Body of pancreas (tissue), 4 donors: Measurements from ENCODE around the gene INVS. TPM values are rescaled to one million over a fixed set of nuclear protein-coding genes. Genes with fewer than 3 reads are reported as not detected.

Source experiments
- ATAC-seq: fragments of 150-250 bp; one replicate; pipeline ENCODE4 v1.9.1; 2016
- DNase-seq, 4 donors: peaks; one replicate each; pipeline ENCODE4 v3.0.0-alpha.2; 2019
- H3K27ac ChIP-seq, 4 donors: fragments of 200-600 bp; sonication (generic); 1 replicate in 3 of 4; 2 replicates in 1 of 4; pipeline versions ENCODE4 v1.5.1 to v1.6.1; 2016 to 2019; ENCODE audit warnings: mild to moderate bottlenecking in 1 of 4, mixed read lengths in 1 of 4, moderate library complexity in 1 of 4
- H3K27me3 ChIP-seq, 2 donors: fragments of 200-600 bp; sonication (generic); one replicate each; pipeline ENCODE4 v1.6.0; 2016; ENCODE audit warnings: mild to moderate bottlenecking in 1 of 2
- H3K36me3 ChIP-seq, 2 donors: fragments of 200-600 bp; sonication (generic); replicated peaks in 1 of 2; 2 replicates each; pipeline ENCODE4 v1.5.1; 2016; ENCODE audit warnings: low read depth in 2 of 2; ENCODE audit not compliant: insufficient read depth in 1 of 2
- H3K4me1 ChIP-seq: fragments of 200-600 bp; sonication (generic); one replicate; pipeline ENCODE4 v1.6.0; 2016
- H3K4me3 ChIP-seq, 2 donors: fragments of 200-600 bp; sonication (generic); 1 replicate in 1 of 2; 2 replicates in 1 of 2; pipeline ENCODE4 v1.5.1; 2016 to 2019
- H3K9me3 ChIP-seq, 3 donors: fragments of 200-600 bp; sonication (generic); 1 replicate in 2 of 3; 2 replicates in 1 of 3; pipeline ENCODE4 v1.5.1; 2016
- POLR2A ChIP-seq, 3 donors: fragments of 450-650 bp; IDR thresholded peaks; one replicate each; pipeline ENCODE4 v1.6.1; 2016; ENCODE audit warnings: antibody characterized with exemption in 3 of 3, mild to moderate bottlenecking in 2 of 3
- WGBS, 2 donors: methylation state at CpG; one replicate each; pipeline ENCODE4 v1.1.5; 2017; 5-methylcytosine and 5-hydroxymethylcytosine counted together
- intact Hi-C: fragments of 100-400 bp; cut with DNase I; formaldehyde crosslinking; loops from one replicate; pipeline ENCODE4 v1.15.1; 2023
- total RNA-seq, 2 donors: library from RNA; depleted of rRNA; stranded (reverse); fragments of >200 nt; gene quantifications; one replicate each; pipeline ENCODE4 v1.1.0, GENCODE V29; 2016
- TF ChIP-seq, protein P1 (sequence below), 7 experiments: fragments of 450-650 bp in 4 of 7; fragments of 200-600 bp in 3 of 7; sonication (generic) in 3 of 7; IDR thresholded peaks; one replicate each; pipeline ENCODE4 v1.5.1; 2016 to 2019; ENCODE audit warnings: antibody characterized with exemption in 7 of 7

INVS gene
- total RNA-seq, 2 donors from 2014 or later: 28.3 to 29.8 TPM

DNA sequence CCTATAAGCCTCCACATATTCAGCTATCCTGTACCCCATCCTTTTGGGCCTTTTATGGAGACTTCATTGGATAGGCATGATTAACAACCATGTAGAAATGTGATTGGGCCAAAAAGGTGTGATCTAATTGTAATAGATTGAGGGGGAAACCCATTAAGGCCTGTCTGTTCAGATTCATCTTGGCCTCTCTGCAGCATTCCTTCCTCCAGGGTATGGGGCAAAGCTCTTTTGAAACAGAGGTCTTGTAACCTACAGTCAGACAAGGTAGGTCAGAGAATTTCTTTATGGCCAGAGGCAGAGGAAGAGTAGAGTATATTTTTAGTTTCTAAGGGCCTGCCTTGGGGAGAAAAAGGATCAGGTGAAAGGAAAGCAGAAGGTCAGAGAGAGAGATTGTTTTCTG lies 98.5 kb downstream of the INVS start:
- TF ChIP-seq, protein P1, sequence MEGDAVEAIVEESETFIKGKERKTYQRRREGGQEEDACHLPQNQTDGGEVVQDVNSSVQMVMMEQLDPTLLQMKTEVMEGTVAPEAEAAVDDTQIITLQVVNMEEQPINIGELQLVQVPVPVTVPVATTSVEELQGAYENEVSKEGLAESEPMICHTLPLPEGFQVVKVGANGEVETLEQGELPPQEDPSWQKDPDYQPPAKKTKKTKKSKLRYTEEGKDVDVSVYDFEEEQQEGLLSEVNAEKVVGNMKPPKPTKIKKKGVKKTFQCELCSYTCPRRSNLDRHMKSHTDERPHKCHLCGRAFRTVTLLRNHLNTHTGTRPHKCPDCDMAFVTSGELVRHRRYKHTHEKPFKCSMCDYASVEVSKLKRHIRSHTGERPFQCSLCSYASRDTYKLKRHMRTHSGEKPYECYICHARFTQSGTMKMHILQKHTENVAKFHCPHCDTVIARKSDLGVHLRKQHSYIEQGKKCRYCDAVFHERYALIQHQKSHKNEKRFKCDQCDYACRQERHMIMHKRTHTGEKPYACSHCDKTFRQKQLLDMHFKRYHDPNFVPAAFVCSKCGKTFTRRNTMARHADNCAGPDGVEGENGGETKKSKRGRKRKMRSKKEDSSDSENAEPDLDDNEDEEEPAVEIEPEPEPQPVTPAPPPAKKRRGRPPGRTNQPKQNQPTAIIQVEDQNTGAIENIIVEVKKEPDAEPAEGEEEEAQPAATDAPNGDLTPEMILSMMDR (IDR thresholded peaks at IDR 0.05): no peak
- TF ChIP-seq POLR2A (IDR thresholded peaks at IDR 0.05): no peak
- no peak for DNase-seq
- Histone ChIP-seq H3K27me3 (no peaks in the 10 kb centered on the region), H3K27ac (no peak overlapping the region), H3K4me1 (peaks cover 6% of the 10 kb centered on the region), H3K4me3 (no peak overlapping the region), H3K36me3 (no peaks in the 10 kb centered on the region), H3K9me3 (no peaks in the 10 kb centered on the region)
- intact Hi-C loops: no loop called here
- ATAC-seq: no peak

DNA sequence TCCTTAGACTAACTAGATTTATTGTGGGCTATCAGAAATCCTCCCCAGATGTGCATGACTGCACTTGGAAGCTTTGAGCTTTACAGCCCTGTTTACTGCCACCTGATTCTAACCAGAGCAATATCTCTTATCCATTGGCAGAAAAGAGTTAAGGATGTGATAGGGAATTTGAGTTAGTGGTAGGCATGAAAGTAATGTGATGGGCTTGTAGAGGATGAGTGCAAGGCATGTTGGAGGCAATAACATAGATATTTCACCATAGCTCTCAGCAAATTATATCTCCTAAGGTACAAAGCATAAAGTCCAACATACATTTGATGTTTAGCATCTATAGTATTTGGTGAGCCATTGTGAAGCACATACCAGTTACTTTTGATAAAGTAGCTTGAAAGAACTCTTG lies 103.8 kb downstream of the INVS start:
- H3K4me1 ChIP-seq: no peaks in the 10 kb centered on the region
- no peak overlapping the region for H3K4me3 ChIP-seq
- TF ChIP-seq POLR2A (IDR thresholded peaks at IDR 0.05): no peak
- TF ChIP-seq, protein P1 (IDR thresholded peaks at IDR 0.05): no peak
- H3K36me3 ChIP-seq: no peaks in the 10 kb centered on the region
- intact Hi-C loops: no loop called here
- ATAC-seq: no peak
- no peaks in the 10 kb centered on the region for H3K9me3 ChIP-seq
- H3K27me3 ChIP-seq: no peaks in the 10 kb centered on the region
- DNase-seq: no peak
- no peak overlapping the region for H3K27ac ChIP-seq

DNA sequence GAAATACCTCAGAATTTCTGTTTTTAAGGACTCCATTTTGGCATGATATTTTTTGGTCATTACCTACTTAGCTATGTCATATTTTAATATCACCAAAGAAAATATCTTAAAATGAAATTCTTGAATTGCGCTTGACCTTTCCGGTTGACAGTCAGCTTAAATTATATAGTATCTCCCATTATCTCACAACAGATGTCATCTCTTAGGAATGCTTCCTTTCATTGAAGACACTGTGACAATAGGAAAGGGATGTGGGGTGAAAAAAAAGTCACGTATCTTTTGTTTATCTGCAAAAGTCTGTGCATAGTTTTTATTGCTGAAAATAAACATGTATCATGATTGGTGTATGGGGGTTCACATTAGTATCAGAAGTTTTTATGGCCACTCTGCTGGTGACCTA lies 105.8 kb downstream of the INVS start:
- H3K9me3 ChIP-seq: no peaks in the 10 kb centered on the region
- H3K36me3 ChIP-seq: no peaks in the 10 kb centered on the region
- H3K27ac ChIP-seq: no peak overlapping the region
- no peak for ATAC-seq
- intact Hi-C loops: no loop called here
- H3K4me1 ChIP-seq: no peaks in the 10 kb centered on the region
- TF ChIP-seq, protein P1 (IDR thresholded peaks at IDR 0.05): no peak
- no peak for TF ChIP-seq POLR2A (IDR thresholded peaks at IDR 0.05)
- H3K4me3 ChIP-seq: no peak overlapping the region
- WGBS, 2 donors: 82 to 90% methylated on average over 3 of the region's 3 CpGs
- no peak for DNase-seq
- H3K27me3 ChIP-seq: no peaks in the 10 kb centered on the region

DNA sequence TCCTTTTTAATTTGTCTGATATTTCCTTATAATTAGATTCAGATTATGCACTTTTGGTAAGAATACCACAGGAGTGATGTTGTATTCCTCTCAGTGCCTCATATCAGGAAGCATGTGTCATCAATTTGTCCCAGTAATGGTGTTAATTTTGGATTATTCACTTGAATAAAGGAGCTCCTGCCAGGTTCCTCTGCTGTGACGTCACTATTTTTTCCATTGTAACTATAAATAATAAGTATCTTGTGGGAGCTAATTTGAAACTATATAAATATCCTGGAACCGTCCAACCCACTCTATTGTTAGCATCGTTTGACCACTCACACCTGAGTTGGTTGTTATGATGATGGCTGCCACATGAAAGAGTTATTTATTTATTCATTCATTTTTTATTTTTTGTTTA lies 107.9 kb downstream of the INVS start:
- H3K36me3 ChIP-seq: no peaks in the 10 kb centered on the region
- no peaks in the 10 kb centered on the region for H3K9me3 ChIP-seq
- TF ChIP-seq POLR2A (IDR thresholded peaks at IDR 0.05): no peak
- TF ChIP-seq, protein P1 (IDR thresholded peaks at IDR 0.05): no peak
- no peak for ATAC-seq
- no peak overlapping the region for H3K4me3 ChIP-seq
- H3K27me3 ChIP-seq: no peaks in the 10 kb centered on the region
- intact Hi-C loops: no loop called here
- 83 to 88% methylated on average over 3 of the region's 3 CpGs for WGBS, 2 donors
- H3K4me1 ChIP-seq: no peaks in the 10 kb centered on the region
- H3K27ac ChIP-seq: no peak overlapping the region
- no peak for DNase-seq

DNA sequence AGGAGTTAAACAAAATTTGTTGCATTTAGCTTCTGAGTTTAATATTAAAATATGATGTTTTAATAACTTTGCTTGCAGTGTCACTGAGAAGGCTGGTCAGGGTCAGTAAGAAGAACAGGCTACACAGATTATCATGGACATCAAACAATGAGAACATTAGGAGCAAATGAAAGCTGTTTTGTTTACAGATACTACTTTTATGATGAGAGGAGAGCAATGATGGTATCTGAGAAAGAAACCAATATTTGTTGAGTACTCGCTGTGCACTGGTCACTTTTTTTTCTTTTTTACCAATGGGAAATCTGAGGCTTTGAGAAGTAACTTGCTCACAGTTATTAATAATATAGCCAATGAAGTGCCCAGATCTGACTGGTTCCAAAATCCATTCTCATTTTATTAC lies 109.6 kb downstream of the INVS start:
- Histone ChIP-seq H3K4me3 (no peak overlapping the region), H3K36me3 (no peaks in the 10 kb centered on the region), H3K4me1 (no peaks in the 10 kb centered on the region), H3K9me3 (no peaks in the 10 kb centered on the region), H3K27me3 (no peaks in the 10 kb centered on the region), H3K27ac (no peak overlapping the region)
- DNase-seq (no peak), ATAC-seq (no peak)
- 88 to 90% methylated on average over 1 of the region's 1 CpG for WGBS, 2 donors
- intact Hi-C loops: no loop called here
- no peak for TF ChIP-seq POLR2A (IDR thresholded peaks at IDR 0.05)
- TF ChIP-seq, protein P1 (IDR thresholded peaks at IDR 0.05): no peak
